A549 (cell line): ENCODE data around the gene HK1.

Experiments
- CBX2 ChIP-seq: fragments of 200-600 bp; sonication (generic); IDR thresholded peaks from 2 replicates; pipeline ENCODE4 v1.6.1; 2016; ENCODE audit warnings: low read depth, mild to moderate bottlenecking, borderline replicate concordance
- CTCF ChIP-seq: fragments of >200 bp; sonication (Bioruptor Twin); formaldehyde crosslinking; IDR thresholded peaks from 3 replicates; pipeline ENCODE4 v1.5.1; 2016
- JUN ChIP-seq, 2 experiments: fragments of >200 bp; sonication (Bioruptor Twin); formaldehyde crosslinking; IDR thresholded peaks; 2 replicates in 1 of 2; 3 replicates in 1 of 2; pipeline ENCODE4 v1.6.1; 2016 to 2017
- MAX ChIP-seq: IDR thresholded peaks from 2 replicates; pipeline ENCODE4 v1.6.1; 2012
- RAD21 ChIP-seq, 2 experiments: fragments of >200 bp in 1 of 2; sonication (Bioruptor Twin) in 1 of 2; formaldehyde crosslinking in 1 of 2; IDR thresholded peaks in 1 of 2; conservative IDR thresholded peaks in 1 of 2; 2 replicates in 1 of 2; 3 replicates in 1 of 2; pipeline ENCODE4 v1.6.1; 2012 to 2018; ENCODE audit warnings: inconsistent platforms in 1 of 2
- REST ChIP-seq: fragments of 200-600 bp; sonication (generic); IDR thresholded peaks from 2 replicates; pipeline ENCODE4 v1.6.1; 2016; ENCODE audit warnings: antibody characterized with exemption, mild to moderate bottlenecking, moderate library complexity
- SMC3 ChIP-seq: fragments of >200 bp; sonication (Bioruptor Twin); formaldehyde crosslinking; IDR thresholded peaks from 3 replicates; pipeline ENCODE4 v1.6.1; 2018; ENCODE audit warnings: inconsistent platforms
- ZC3H11A ChIP-seq: fragments of 450-650 bp; IDR thresholded peaks from 2 replicates; pipeline ENCODE4 v1.6.1; 2014; ENCODE audit warnings: antibody characterized with exemption, mild to moderate bottlenecking

GRCh38 chr10:69411476-69411875 lies 133.2 kb downstream of the HK1 start:
- TF ChIP-seq CTCF (no peak), MAX (no peak), REST (no peak), SMC3 (no peak), JUN (IDR thresholded peaks at IDR 0.05) (no peak), CBX2 (no peak), ZC3H11A (no peak), RAD21 (conservative IDR thresholded peaks at IDR 0.05 in 1 of 2, IDR thresholded peaks at IDR 0.05 in 1 of 2) (no peak)
